PC-9 (cell line): Measurements from ENCODE around the gene WDR48. TPM values are rescaled to one million over a fixed set of nuclear protein-coding genes. Genes with fewer than 3 reads are reported as not detected.

ENCODE experiments used
- BruUV-seq: library from RNA; stranded (reverse); fragments of 400-500 nt; replicated peaks from 2 replicates; lab custom pipeline; 2021; lab: Mats Ljungman, UMichigan
- CTCF ChIA-PET: fragments of 300-600 bp; sonication (Branson Sonifier 250); formaldehyde crosslinking; loops from one replicate; lab custom pipeline; 2022; ENCODE audit warnings: antibody characterized with exemption; lab: Charles Lee
- POLR2A ChIA-PET: fragments of 300-600 bp; sonication (Branson Sonifier 250); formaldehyde crosslinking; loops from one replicate; lab custom pipeline; 2022; ENCODE audit warnings: antibody characterized with exemption; ENCODE audit not compliant: unreplicated experiment; lab: Charles Lee
- DNase-seq, 2 experiments: peaks; one replicate each; pipeline versions ENCODE4 v3.0.0 to v3.0.0-alpha.2; 2015 to 2022; ENCODE audit warnings: mixed read lengths in 1 of 2
- H2AFZ ChIP-seq: fragments of 200-600 bp; sonication (generic); 2 replicates; pipeline ENCODE4 v1.8.1; 2017; ENCODE audit warnings: antibody characterized with exemption
- H3F3A ChIP-seq: fragments of 200-600 bp; sonication (generic); 2 replicates; pipeline ENCODE4 v1.8.1; 2017; ENCODE audit warnings: antibody characterized with exemption, mild to moderate bottlenecking, low read depth; ENCODE audit not compliant: insufficient read depth
- H3K27ac ChIP-seq: fragments of 200-600 bp; sonication (generic); 2 replicates; pipeline ENCODE4 v1.6.1; 2016; ENCODE audit warnings: mixed run types
- H3K27me3 ChIP-seq: fragments of 200-600 bp; sonication (generic); 2 replicates; pipeline ENCODE4 v1.6.1; 2016; ENCODE audit warnings: low read depth, mixed run types; ENCODE audit not compliant: insufficient read depth
- H3K36me3 ChIP-seq: fragments of 200-600 bp; sonication (generic); 2 replicates; pipeline ENCODE4 v1.6.1; 2016; ENCODE audit warnings: low read depth, mixed run types
- H3K4me1 ChIP-seq: fragments of 200-600 bp; sonication (generic); replicated peaks from 2 replicates; pipeline ENCODE4 v1.6.1; 2016; ENCODE audit warnings: mixed run types; ENCODE audit not compliant: insufficient read depth
- H3K4me2 ChIP-seq: fragments of 200-600 bp; sonication (generic); 2 replicates; pipeline ENCODE4 v1.6.1; 2017; ENCODE audit warnings: mixed run types
- H3K4me3 ChIP-seq: fragments of 200-600 bp; sonication (generic); 2 replicates; pipeline ENCODE4 v1.6.1; 2016; ENCODE audit warnings: mixed run types
- H3K79me2 ChIP-seq: fragments of 200-600 bp; sonication (generic); 2 replicates; pipeline ENCODE4 v1.6.1; 2017; ENCODE audit warnings: low read depth, mixed run types
- H3K9me2 ChIP-seq: fragments of 200-600 bp; sonication (generic); 2 replicates; pipeline ENCODE4 v1.8.1; 2017; ENCODE audit warnings: mild to moderate bottlenecking; ENCODE audit not compliant: insufficient read depth
- H3K9me3 ChIP-seq: fragments of 200-600 bp; sonication (generic); 2 replicates; pipeline ENCODE4 v1.8.1; 2016; ENCODE audit warnings: low read depth; ENCODE audit not compliant: insufficient read depth
- H4K20me1 ChIP-seq: fragments of 200-600 bp; sonication (generic); 2 replicates; pipeline ENCODE4 v1.8.1; 2017; ENCODE audit not compliant: insufficient read depth
- EZH2 ChIP-seq: fragments of 200-600 bp; sonication (generic); IDR thresholded peaks from 2 replicates; pipeline ENCODE4 v1.8.0; 2017; ENCODE audit warnings: antibody characterized with exemption, low read depth
- intact Hi-C: fragments of 100-400 bp; cut with micrococcal nuclease; formaldehyde crosslinking; loops from one replicate; pipeline ENCODE4 v1.10.0; 2022; ENCODE audit not compliant: unreplicated experiment
- total RNA-seq: library from RNA; stranded (reverse); gene quantifications from 2 replicates; pipeline ENCODE4 v1.2.3, GENCODE V29; 2021
- TF ChIP-seq, protein P1 (sequence below): fragments of 200-600 bp; sonication (generic); conservative IDR thresholded peaks from 2 replicates; pipeline ENCODE4 v1.6.1; 2017; ENCODE audit warnings: mixed run types, antibody characterized with exemption, mild to moderate bottlenecking, moderate library complexity

The WDR48 gene
- total RNA-seq, 1 experiment from 2014 or later, result 31.2 TPM

DNA sequence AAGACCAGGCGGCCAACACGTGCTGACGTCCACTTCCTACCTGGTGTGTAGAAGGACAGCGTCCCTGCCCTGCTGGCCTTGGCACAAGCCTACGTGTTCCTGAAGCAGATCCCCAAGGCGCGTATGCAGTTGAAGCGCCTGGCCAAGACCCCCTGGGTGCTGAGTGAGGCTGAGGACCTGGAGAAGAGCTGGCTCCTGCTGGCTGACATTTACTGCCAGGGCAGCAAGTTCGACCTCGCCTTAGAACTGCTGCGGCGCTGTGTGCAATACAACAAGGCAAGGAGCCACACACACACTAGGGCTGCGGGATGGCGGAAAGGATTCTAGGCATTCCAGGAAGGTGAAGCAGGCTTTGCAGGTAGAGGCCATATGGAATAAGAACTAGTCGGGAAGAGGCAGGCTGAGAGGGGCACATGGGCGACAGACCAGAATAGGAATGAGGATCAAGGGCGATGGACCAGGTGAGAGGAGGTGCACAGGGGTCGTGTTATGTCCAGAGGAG lies 85.7 kb downstream of the WDR48 start:
- no peaks in the 10 kb centered on the region for H3K9me2 ChIP-seq
- H3F3A ChIP-seq, result peaks cover 34% of the 10 kb centered on the region
- no peaks in the 10 kb centered on the region for H4K20me1 ChIP-seq
- H3K36me3 ChIP-seq, result no peaks in the 10 kb centered on the region
- no peak for DNase-seq
- ChIA-PET CTCF (no interaction called here), POLR2A (no interaction called here)
- no TSS peak for BruUV-seq
- H3K9me3 ChIP-seq, result no peaks in the 10 kb centered on the region
- peaks cover 44% of the 10 kb centered on the region for H3K4me1 ChIP-seq
- TF ChIP-seq, protein P1, sequence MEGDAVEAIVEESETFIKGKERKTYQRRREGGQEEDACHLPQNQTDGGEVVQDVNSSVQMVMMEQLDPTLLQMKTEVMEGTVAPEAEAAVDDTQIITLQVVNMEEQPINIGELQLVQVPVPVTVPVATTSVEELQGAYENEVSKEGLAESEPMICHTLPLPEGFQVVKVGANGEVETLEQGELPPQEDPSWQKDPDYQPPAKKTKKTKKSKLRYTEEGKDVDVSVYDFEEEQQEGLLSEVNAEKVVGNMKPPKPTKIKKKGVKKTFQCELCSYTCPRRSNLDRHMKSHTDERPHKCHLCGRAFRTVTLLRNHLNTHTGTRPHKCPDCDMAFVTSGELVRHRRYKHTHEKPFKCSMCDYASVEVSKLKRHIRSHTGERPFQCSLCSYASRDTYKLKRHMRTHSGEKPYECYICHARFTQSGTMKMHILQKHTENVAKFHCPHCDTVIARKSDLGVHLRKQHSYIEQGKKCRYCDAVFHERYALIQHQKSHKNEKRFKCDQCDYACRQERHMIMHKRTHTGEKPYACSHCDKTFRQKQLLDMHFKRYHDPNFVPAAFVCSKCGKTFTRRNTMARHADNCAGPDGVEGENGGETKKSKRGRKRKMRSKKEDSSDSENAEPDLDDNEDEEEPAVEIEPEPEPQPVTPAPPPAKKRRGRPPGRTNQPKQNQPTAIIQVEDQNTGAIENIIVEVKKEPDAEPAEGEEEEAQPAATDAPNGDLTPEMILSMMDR, result no peak
- TF ChIP-seq EZH2, result no peak
- no peak overlapping the region for H3K4me3 ChIP-seq
- H3K27me3 ChIP-seq, result no peaks in the 10 kb centered on the region
- H3K4me2 ChIP-seq, result no peak overlapping the region
- intact Hi-C loops, result no loop called here
- no peak overlapping the region for H2AFZ ChIP-seq
- no peak overlapping the region for H3K27ac ChIP-seq
- no peaks in the 10 kb centered on the region for H3K79me2 ChIP-seq

DNA sequence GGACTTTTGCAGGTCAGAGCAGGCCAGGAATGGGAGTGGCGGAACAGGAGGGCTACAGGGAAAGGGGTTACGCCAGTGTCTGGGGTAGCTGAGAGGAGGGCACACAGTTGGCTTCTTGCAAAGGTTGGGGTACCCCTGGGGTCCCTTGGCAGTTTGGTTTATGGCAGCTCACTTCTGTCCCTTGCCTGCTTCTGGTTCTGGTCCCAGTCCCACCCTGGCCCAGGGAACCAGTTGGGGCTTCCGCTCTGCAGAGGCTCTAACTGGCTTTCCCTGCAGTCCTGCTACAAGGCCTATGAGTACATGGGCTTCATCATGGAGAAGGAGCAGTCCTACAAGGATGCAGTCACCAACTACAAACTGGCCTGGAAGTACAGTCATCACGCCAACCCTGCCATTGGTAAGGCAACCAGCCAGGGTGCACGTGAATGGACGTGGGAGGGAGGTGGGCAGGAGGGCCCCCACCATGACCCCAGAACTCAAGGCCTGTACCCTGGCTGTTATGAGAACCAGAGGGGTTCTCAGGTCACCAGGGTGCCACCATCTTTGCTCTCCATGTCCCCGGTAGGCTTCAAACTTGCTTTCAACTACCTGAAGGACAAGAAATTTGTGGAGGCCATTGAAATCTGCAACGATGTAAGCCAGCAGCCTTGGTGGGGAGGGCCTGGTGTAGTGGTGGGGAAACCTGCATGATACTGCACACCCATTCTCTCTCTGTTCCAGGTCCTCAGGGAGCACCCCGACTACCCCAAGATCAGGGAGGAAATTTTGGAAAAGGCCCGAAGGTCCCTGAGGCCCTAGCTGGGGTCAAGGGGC lies 86.4 kb downstream of the WDR48 start:
- CTCF ChIA-PET, result no interaction called here
- Histone ChIP-seq H3F3A (peaks cover 34% of the 10 kb centered on the region), H3K79me2 (0 out of 2 replicates have a peak, but pooled peaks cover 4% of the 10 kb centered on the region), H3K9me2 (no peaks in the 10 kb centered on the region), H3K27me3 (no peaks in the 10 kb centered on the region), H4K20me1 (no peaks in the 10 kb centered on the region), H3K4me2 (no peak overlapping the region), H3K4me3 (no peak overlapping the region), H3K4me1 (peaks cover 44% of the 10 kb centered on the region), H3K36me3 (no peaks in the 10 kb centered on the region), H2AFZ (no peak overlapping the region), H3K27ac (no peak overlapping the region), H3K9me3 (no peaks in the 10 kb centered on the region)
- BruUV-seq, result no TSS peak
- DNase-seq, result no peak
- intact Hi-C loops, result no loop called here
- POLR2A ChIA-PET, result no interaction called here
- TF ChIP-seq EZH2, result no peak
- TF ChIP-seq, protein P1, result no peak

DNA sequence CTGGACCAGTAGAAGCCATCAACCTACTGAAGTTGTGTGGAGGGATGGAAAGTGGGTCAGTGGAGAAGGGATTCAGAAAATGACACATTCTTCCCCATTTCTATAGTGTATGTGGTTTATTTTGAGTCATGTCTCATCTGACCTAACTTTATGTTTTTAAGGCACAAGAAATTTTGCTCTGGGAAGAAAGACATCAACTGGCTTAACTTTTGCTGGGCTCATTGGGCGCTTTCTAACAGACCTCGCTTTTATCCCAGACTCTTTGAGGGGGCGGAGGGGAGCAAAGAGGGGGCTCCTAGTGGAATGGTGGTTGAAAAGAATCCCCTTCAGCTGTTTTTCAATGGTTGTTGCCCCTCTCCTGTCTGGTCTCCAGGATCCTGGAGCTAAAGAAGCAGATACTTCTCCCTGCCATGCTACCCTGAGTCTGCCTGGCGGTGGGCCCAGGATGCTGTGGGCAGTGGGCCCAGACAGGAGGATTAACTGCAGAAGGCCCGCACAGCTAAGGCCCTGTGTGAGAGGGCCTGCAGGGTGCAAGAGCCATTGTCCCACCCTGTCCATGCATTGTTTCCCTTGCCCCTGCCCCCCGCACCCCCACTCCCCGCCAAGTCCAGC lies 87.1 kb downstream of the WDR48 start:
- CTCF ChIA-PET, result no interaction called here

More for the DNA sequence above, 87.1 kb downstream of the WDR48 start:
- DNase-seq, result no peak
- no peaks in the 10 kb centered on the region for H3K9me3 ChIP-seq
- H3F3A ChIP-seq, result peaks cover 32% of the 10 kb centered on the region
- peaks cover 44% of the 10 kb centered on the region for H3K4me1 ChIP-seq
- no peak overlapping the region for H3K4me3 ChIP-seq
- H3K27me3 ChIP-seq, result no peaks in the 10 kb centered on the region
- 0 out of 2 replicates have a peak, but pooled peaks cover 5% of the 10 kb centered on the region for H3K79me2 ChIP-seq
- BruUV-seq, result no TSS peak
- POLR2A ChIA-PET, result no interaction called here
- TF ChIP-seq, protein P1, result no peak
- no peak for TF ChIP-seq EZH2
- H3K9me2 ChIP-seq, result no peaks in the 10 kb centered on the region
- no peak overlapping the region for H2AFZ ChIP-seq
- no peaks in the 10 kb centered on the region for H3K36me3 ChIP-seq
- H3K27ac ChIP-seq, result no peak overlapping the region
- H4K20me1 ChIP-seq, result no peaks in the 10 kb centered on the region
- intact Hi-C loops, result no loop called here
- no peak overlapping the region for H3K4me2 ChIP-seq
